Transverse colon (tissue), 3 donors: ENCODE measurements around the gene BTLA.

Experiments
- CTCF ChIP-seq, 5 experiments: fragments of 200-600 bp in 3 of 5; fragments of 450-650 bp in 2 of 5; sonication (generic) in 3 of 5; IDR thresholded peaks; 1 replicate in 2 of 5; 2 replicates in 3 of 5; pipeline ENCODE4 v1.5.1; 2016 to 2017; ENCODE audit warnings: antibody characterized with exemption in 5 of 5, inconsistent platforms in 3 of 5, mild to moderate bottlenecking in 2 of 5, moderate library complexity in 1 of 5
- POLR2A ChIP-seq: fragments of 450-650 bp; IDR thresholded peaks from one replicate; pipeline ENCODE4 v1.6.1; 2016; ENCODE audit warnings: antibody characterized with exemption, mild to moderate bottlenecking, moderate library complexity

- TF ChIP-seq POLR2A (no peak), CTCF (IDR thresholded peaks at IDR 0.05) (no peak)
Observed at GRCh38 chr3:112539825-112540650, 40.8 kb upstream of the BTLA start.
